Kidney (tissue), 14 donors: Measurements from ENCODE around the gene CTNNA2. TPM values are rescaled to one million over a fixed set of nuclear protein-coding genes. Genes with fewer than 3 reads are reported as not detected.

ENCODE experiments used
- DNase-seq, 5 donors: peaks; one replicate each; pipeline ENCODE4 v3.0.0-alpha.2; 2013 to 2020
- FAIRE-seq: peaks from 2 replicates; lab custom pipeline; 2012; peaks lifted over from hg19 to GRCh38; lab: Jason Lieb, UNC
- H3K27ac ChIP-seq, 2 donors: one replicate each; pipeline ENCODE4 v1.7.0; 2013; ENCODE audit warnings: low read depth in 2 of 2, low read length in 2 of 2, inconsistent platforms in 1 of 2
- H3K27me3 ChIP-seq: one replicate; pipeline ENCODE4 v1.7.1; 2013; ENCODE audit warnings: low read length, inconsistent platforms; ENCODE audit not compliant: control insufficient read depth, insufficient read depth
- H3K36me3 ChIP-seq, 3 donors: one replicate each; pipeline versions ENCODE4 v1.7.0 to v1.7.1; 2013; ENCODE audit warnings: low read length in 3 of 3, control low read depth in 1 of 3, inconsistent platforms in 1 of 3; ENCODE audit not compliant: insufficient read depth in 3 of 3, control insufficient read depth in 2 of 3
- H3K4me1 ChIP-seq, 3 donors: one replicate each; pipeline versions ENCODE4 v1.7.0 to v1.7.1; 2013; ENCODE audit warnings: low read length in 3 of 3, inconsistent platforms in 1 of 3, low read depth in 1 of 3; ENCODE audit not compliant: control insufficient read depth in 2 of 3, insufficient read depth in 2 of 3
- H3K4me3 ChIP-seq, 3 donors: one replicate each; pipeline versions ENCODE4 v1.7.0 to v1.8.1; 2013; ENCODE audit warnings: low read length in 3 of 3, control low read depth in 1 of 3, inconsistent platforms in 1 of 3
- H3K9ac ChIP-seq, 3 donors: one replicate each; pipeline versions ENCODE4 v1.7.0 to v1.7.1; 2013; ENCODE audit warnings: low read length in 3 of 3, control low read depth in 1 of 3, inconsistent platforms in 1 of 3
- H3K9me3 ChIP-seq, 3 donors: one replicate each; pipeline versions ENCODE4 v1.7.0 to v1.7.1; 2013; ENCODE audit warnings: low read length in 3 of 3, control low read depth in 1 of 3, inconsistent platforms in 1 of 3; ENCODE audit not compliant: control insufficient read depth in 2 of 3, insufficient read depth in 1 of 3
- intact Hi-C: fragments of 100-400 bp; cut with DNase I; formaldehyde crosslinking; loops from one replicate; pipeline ENCODE4 v1.11.1; 2022
- polyA plus RNA-seq: library from polyadenylated mRNA; stranded (reverse); fragments of 350-450 nt; fragmentation: Illumina TruSeq; extraction: RNeasy Lipid Tissue Mini Kit (QIAGEN cat#74804); gene quantifications from one replicate; pipeline ENCODE4 v1.2.3, GENCODE V29; 2014; ENCODE audit warnings: low read depth, low replicate concordance; ENCODE audit not compliant: insufficient read depth
- total RNA-seq: library from RNA; stranded (reverse); fragmentation: NEBNext Ultra II Directional; extraction: Animal tissue kit (Norgen Biotek cat#: 25700); gene quantifications from one replicate; pipeline ENCODE4 v1.2.1, GENCODE V29; 2021
- TF ChIP-seq, protein P1 (sequence below): IDR thresholded peaks from 3 replicates; pipeline ENCODE4 v1.5.1; 2012; ENCODE audit warnings: mild to moderate bottlenecking, moderate library complexity, borderline replicate concordance; ENCODE audit not compliant: insufficient read depth; ENCODE audit errors: extremely low read depth
- donor health status: control.
- donor health status: control.
- donor health status: control.
- donor health status: control.
- donor health status: control.
- donor health status: DM: yes; HTN: yes; CAD: no.
- donor health status: Normal renal cell carcinoma (clear cell type).

CTNNA2 gene
- total and polyA plus RNA-seq, 2 donors from 2014 or later = 0.47 TPM; not detected in 1

GRCh38 chr2:79552653-79553052 is 39.8 kb downstream of the CTNNA2 start:
- no peaks in the 10 kb centered on the region for H3K27me3 ChIP-seq
- H3K9ac ChIP-seq = no peak overlapping the region
- intact Hi-C loops = no loop called here
- no peak for DNase-seq
- no peak overlapping the region for H3K27ac ChIP-seq
- peaks cover 0 to 19% (median 5%) of the 10 kb centered on the region in 3 donors for H3K9me3 ChIP-seq
- TF ChIP-seq, protein P1, sequence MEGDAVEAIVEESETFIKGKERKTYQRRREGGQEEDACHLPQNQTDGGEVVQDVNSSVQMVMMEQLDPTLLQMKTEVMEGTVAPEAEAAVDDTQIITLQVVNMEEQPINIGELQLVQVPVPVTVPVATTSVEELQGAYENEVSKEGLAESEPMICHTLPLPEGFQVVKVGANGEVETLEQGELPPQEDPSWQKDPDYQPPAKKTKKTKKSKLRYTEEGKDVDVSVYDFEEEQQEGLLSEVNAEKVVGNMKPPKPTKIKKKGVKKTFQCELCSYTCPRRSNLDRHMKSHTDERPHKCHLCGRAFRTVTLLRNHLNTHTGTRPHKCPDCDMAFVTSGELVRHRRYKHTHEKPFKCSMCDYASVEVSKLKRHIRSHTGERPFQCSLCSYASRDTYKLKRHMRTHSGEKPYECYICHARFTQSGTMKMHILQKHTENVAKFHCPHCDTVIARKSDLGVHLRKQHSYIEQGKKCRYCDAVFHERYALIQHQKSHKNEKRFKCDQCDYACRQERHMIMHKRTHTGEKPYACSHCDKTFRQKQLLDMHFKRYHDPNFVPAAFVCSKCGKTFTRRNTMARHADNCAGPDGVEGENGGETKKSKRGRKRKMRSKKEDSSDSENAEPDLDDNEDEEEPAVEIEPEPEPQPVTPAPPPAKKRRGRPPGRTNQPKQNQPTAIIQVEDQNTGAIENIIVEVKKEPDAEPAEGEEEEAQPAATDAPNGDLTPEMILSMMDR = no peak
- H3K4me3 ChIP-seq = no peak overlapping the region
- H3K36me3 ChIP-seq = no peaks in the 10 kb centered on the region
- no peak for FAIRE-seq
- no peaks in the 10 kb centered on the region for H3K4me1 ChIP-seq

- no peaks in the 10 kb centered on the region for H3K27me3 ChIP-seq
- no peaks in the 10 kb centered on the region for H3K36me3 ChIP-seq
- H3K4me1 ChIP-seq = no peaks in the 10 kb centered on the region
- no peak overlapping the region for H3K27ac ChIP-seq
- DNase-seq = no peak
- FAIRE-seq = no peak
- H3K4me3 ChIP-seq = no peak overlapping the region
- intact Hi-C loops = no loop called here
- H3K9ac ChIP-seq = no peak overlapping the region
- TF ChIP-seq, protein P1 = no peak
- H3K9me3 ChIP-seq = peaks cover 0 to 3% (median 2%) of the 10 kb centered on the region in 3 donors
These were observed 42.0 kb downstream of the CTNNA2 start for GRCh38 chr2:79554899-79555298.

- H3K9ac ChIP-seq = no peak overlapping the region
- intact Hi-C loops = no loop called here
- H3K4me1 ChIP-seq = no peaks in the 10 kb centered on the region
- no peak overlapping the region for H3K27ac ChIP-seq
- no peak overlapping the region for H3K4me3 ChIP-seq
- peak; percentile 27 for FAIRE-seq
- H3K9me3 ChIP-seq = no peaks in the 10 kb centered on the region
- H3K36me3 ChIP-seq = no peaks in the 10 kb centered on the region
- TF ChIP-seq, protein P1 = no peak
- H3K27me3 ChIP-seq = no peaks in the 10 kb centered on the region
- no peak for DNase-seq
These were observed 51.2 kb downstream of the CTNNA2 start for GRCh38 chr2:79564065-79564464.

GRCh38 chr2:79569048-79569447 is 56.2 kb downstream of the CTNNA2 start:
- Histone ChIP-seq H3K9me3 (no peaks in the 10 kb centered on the region), H3K4me3 (no peak overlapping the region), H3K9ac (no peak overlapping the region), H3K4me1 (no peaks in the 10 kb centered on the region), H3K27me3 (no peaks in the 10 kb centered on the region), H3K36me3 (no peaks in the 10 kb centered on the region), H3K27ac (no peak overlapping the region)
- intact Hi-C loops = no loop called here
- TF ChIP-seq, protein P1 = no peak
- FAIRE-seq (no peak), DNase-seq (peak in 2 of 5 donors; percentile 8 to 27)
